Activated effector memory CD4-positive, alpha-beta T cell treated with anti-CD3 and anti-CD28 coated beads, Interleukin-2, amount 50 U/mL, for 16 hours (primary cell): Measurements from ENCODE around the gene SCEL.
"Not testable (repeated sequence)": the region's sequence is repeated elsewhere in the genome, so short reads cannot be mapped to it uniquely, and the experiment has no call there.

ENCODE experiments used
- DNase-seq: peaks from one replicate; pipeline ENCODE4 v3.0.0-alpha.2; 2020

The SCEL gene, protein sequence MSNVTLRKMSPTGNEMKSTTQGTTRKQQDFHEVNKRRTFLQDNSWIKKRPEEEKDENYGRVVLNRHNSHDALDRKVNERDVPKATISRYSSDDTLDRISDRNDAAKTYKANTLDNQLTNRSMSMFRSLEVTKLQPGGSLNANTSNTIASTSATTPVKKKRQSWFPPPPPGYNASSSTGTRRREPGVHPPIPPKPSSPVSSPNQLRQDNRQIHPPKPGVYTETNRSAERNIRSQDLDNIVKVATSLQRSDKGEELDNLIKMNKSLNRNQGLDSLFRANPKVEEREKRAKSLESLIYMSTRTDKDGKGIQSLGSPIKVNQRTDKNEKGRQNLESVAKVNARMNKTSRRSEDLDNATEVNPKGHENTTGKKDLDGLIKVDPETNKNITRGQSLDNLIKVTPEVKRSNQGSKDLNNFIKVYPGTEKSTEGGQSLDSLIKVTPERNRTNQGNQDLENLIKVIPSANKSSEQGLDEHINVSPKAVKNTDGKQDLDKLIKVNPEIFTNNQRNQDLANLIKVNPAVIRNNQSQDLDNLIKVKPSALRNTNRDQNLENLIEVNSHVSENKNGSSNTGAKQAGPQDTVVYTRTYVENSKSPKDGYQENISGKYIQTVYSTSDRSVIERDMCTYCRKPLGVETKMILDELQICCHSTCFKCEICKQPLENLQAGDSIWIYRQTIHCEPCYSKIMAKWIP

DNA sequence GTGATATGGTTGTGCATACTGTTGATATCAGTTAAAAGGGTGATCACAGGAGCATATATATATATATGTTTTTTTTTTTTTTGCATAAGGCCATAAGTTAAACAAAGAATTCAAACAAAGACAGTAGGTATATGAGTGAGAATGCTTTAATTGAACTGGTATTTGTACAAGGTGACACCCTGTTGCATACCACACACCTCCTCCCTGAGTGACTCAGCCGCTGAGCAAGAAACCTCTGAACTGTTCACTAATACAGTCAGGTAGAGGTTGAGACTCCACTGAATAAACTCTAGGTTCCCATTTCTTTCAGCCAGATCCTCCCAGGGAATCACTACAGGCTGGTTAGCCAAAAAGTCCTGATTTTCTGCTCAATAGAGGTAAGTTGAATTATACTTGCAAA is at the start of gene SCEL:
Gene SCEL (plus strand): TSS at position 259 of the 400 bp plus-strand sequence. CDS start 20,170 bp downstream, outside the sequence.
- DNase-seq, result no peak

DNA sequence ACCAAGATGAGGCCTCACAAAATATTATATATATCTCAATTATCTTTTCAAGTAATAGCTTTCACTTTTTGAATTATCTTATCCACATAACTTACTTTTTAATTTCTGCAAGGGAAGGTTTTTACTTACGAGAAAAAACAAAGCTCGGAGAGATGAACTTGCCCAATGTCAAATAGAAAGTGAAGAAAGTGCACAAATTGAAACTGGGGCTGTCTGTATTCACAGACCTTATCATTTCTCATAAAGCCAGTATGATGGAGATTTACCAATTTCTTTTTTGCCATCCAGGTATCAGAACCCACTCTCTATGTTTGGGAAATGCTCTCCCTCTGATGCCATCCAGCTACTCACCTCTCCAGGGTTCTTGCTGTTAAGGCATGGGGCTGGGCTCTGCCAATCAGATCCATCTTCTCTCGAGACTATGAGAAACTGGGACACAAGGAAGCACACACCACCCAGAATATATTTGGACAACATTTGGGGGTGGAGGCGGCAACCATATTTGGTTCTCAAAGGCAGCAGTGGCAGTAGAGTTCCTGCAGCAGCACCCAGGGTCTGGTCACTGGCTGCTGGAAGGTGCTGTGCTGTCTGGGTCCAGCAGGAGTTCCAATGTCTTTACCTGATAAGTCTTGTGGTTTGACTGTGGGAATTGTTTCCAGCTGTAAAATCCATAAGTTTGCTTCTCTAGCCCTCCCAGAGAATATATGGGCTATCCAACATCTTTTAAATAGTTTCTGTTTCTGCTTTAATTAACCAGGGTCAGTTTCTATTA is 45.8 kb upstream of the SCEL start:
- DNase-seq, result no peak

DNA sequence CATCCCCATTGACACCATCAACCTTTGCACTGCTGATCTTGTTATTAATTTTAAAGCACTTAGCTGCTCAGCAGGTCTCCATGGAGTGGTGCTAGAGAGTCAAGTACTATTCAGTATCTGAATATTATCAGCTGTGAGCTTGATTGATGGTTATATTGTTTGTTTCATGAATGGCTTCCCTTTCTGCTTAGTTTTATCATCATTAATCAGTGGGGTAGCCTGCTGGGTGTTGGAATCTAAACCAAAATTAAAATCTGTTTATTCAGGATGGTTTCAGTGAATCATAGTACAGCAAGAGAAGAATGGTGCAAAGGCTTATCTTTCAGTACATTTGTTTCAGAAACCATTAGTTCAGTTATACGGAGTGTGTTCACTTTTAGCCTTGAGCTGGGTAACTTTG is 42.5 kb upstream of the SCEL start:
- no peak for DNase-seq

DNA sequence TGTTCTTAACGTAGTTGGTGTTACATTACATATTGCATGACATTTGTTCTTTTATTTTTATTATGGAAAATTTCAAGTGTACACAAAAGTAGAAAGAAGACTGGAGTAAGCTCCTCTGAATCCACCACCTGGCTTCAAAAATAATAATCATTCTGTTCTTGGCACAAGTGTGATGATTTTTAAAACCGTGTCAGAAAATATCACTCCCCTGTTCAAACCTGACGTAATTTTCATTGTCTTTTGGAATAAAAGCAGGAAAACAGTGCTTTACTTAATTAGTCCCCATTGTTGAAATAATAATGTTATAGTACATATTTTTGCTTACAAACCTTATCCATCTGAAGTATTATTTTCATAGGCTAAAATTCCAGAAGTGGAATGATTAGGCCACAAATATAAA is 41.3 kb upstream of the SCEL start:
- no peak for DNase-seq

DNA sequence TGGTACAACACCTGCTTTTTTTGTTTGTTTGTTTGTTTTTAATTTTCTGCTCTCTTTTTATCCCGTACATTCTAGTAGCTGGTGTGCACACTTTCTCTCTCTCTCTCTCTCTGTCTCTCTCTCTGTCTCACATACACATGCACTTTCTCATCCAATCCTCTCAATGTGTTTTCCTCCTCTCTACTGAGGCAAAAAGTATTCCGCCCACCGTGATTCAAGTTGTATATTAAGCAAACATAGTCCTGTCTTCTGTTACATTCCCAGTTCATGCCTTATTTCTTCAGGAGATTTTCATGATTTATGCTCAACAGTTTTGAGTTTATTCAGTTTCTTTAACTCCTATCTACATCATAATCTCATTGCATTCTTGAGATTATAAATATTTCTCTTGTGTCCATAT is 38.2 kb upstream of the SCEL start:
- no peak for DNase-seq

DNA sequence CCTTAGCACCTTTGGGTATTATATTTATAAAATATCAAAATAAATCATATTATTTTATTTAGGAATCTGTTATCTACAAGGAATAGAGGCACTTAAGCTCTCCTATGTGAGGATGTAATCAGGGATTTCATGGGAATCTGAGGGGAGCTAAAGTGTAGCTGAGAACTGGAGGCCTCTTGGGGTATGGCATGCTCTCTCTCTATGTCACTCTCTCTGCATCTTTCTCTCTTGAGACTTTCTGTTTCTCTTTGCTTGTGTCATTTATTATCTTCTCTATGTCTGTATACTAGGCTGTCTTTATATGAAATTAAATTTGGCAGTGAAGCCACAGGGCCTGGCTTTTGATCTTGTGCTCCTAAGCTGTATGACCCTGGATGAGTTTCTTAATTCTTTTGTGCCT is 37.7 kb upstream of the SCEL start:
- no peak for DNase-seq

DNA sequence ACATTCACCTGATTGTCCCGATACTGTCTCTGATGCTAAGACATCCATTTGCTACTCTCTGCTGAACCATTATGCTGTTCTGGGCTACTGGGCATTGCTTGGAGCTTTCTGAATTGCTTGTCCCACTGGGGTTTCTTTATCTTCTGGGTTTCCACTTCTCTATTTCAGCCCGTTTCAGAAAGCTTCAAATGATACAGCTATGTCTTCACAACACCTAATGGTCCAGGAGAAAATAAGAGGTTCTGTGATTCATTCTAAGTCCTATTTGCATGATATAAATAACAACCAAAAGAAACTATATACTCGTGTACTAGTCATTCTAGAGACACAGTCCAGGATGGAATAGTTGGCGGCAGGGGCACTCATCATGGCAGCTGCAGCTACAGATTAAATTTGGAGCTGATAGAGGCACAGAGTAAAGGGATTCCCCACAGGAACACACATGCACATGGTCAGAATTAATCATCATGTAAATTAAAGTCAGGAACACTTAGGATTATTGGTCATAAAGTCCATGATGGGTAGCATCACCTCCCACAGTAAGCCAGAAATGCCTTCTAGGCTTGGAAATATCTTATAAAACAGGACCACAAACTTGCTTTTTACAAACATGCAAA is 33.3 kb upstream of the SCEL start:
- no peak for DNase-seq

DNA sequence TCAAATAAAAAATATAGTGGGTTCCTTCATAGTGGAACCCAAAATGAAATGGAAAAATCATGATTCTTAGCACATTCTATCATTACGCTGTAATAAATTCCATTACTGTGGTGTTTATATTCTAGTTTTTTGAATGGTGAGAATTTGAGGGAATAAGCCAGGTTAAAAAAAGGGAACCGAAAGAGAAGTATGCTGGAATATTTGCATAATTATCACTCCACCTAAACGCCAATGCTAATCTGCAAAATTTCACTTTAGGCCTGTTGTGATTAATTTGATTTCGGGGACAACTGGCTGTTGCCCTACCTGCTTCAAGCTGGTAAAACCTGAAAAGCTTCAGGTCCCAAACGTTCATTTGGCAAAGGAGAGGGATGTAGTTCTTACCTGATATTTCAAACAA is 32.1 kb upstream of the SCEL start:
- no peak for DNase-seq

DNA sequence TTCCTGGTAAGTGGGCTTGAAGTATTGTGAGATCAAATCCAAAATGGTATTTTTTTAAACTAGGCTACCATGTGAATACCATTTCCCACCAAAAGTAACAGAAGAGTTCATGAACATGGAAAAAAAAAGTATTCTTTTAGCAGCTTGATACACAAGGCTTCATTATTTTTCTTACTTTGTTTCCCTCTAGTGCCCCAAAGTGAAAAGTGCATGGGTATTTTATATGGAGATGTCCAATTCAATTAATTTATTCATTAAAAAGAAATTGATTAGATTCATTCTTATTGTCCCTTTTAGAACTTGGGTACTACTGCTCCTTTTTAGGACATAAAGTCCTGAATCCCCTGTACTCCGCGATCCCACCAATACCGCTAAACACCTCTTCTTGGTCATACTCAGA is 28.6 kb upstream of the SCEL start:
- DNase-seq, result no peak

DNA sequence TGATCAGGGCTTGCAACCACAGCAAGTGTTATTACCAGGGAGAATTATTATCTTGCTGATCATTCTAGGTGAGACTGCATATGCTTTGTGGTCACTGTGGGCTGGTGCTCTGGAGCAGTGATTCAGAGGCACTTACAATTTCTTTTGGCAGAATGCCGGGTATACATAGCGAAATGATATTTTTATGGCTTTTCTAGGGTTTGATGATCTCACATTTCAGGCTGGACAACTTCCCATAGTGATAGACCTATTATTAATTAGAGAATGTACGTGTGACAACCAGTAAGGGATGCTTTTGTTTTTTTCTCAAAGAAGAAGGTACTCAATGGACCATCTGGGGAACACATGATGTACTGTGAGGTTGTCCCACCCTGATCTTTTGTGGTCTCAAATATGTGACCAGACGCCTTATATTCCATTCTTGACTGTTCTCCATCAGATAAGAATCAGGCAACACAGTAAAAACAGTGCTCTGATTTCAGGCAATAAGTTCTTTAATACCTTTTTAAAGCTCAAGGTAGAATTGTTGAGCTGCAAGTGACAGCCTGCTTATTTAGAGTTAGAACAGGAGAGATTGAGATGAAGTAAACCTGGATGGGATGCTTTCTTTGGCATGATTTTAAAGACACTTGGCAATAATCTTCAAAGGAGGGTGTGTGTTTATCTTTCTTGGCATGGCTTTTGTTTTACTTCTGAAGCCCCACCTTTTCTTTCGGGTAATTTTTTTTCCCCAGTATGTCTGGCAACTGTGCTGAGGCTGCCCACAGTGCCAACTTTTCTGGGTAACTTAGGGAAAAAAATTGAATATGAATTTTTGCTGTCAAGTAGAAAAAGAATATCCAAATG is 27.4 kb upstream of the SCEL start:
- DNase-seq, result no peak

DNA sequence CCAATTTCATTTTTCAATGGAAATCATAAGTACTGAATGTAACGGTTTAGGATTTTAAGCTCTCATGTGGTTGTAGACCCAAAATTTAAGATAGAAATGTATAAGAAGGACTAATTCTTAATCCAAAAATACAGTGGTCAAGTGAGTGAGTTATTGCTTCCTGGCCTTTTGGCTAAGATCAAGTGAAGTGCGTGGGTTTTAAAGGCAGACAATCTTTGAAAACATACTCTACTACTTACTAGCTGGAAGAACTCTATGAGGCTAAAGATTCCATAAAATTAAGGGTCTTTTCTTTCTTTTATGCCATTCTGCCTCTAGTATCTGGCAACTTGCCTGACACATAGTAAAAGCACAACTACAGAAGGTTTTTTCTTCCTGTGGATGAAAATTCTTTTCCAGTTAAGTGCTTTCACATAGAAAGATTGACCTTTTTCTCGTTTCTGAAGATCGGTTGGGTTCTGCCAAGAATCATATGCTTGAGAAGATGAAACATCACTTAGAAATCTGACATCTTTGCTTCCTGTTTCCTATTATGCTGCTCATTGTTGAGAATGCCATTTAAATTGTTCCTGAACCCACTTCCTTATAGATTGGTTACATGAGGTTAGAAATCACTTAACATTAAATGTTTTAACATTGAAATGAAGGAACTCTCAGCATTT is 26.4 kb upstream of the SCEL start:
- no peak for DNase-seq

DNA sequence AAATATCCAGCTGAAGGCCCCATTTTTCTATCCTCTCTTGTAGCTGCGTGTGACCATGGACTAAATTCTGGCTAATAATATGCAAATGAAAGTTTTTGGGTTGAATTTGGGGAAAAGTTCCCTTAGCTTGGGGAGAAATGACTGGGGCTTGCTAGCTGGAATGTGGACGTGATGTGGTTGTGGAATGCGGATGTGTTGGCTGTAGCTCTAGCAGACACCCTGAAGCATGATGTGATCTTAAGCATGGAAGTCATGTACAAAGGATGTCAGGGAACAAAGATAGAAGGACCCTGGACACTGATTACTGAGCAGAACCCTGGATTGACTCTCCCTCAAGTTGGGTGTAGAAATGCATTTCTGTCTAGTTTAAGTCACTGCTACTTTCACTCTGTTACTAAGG is 25.4 kb upstream of the SCEL start:
- DNase-seq, result no peak

DNA sequence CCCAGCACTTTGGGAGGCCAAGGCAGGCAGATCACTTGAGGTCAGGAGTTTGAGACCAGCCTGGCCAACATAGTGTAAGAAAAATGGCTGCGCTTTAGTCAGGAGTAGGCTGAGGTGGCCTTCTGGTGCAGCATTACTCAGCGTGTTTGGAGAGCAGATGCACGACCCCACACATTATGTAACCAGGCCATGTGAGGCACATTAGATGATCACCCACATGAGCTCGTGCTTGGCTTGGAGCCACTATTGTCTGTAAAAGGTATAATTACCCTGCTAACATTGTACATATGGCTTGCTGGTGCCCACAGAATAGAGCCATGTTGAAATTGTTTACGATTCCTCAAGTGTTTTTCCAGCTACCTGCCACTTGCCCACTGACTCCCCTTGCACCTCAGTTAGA is 24.0 kb upstream of the SCEL start:
- no peak for DNase-seq

DNA sequence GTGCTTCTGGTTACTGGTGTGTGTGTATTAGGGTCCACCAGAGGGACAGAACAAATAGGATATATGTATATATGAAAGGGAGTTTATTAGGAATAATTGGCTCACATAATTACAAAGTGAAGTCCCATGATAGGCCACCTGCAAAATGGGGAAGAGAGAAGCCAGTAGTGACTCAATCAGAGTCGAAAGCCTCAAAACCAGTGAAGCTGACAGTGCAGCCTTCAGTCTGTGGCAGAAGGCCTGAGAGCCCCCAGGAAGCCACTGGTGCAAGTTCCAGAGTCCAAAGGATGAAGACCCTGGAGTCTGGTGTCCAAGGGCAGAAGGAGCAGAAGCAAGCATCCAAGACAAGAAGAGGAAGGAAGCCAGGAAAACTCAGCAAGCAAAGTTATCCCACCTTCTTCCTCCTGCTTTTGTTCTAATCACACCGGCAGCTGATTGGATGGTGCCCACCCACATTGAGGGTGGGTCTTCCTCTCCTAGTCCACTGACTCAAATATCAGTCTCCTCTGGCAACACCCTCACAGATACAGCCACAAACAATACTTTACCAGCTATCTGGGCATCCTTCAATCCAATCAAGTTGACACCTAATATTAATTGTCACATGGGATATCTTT is 21.7 kb upstream of the SCEL start:
- DNase-seq, result no peak

DNA sequence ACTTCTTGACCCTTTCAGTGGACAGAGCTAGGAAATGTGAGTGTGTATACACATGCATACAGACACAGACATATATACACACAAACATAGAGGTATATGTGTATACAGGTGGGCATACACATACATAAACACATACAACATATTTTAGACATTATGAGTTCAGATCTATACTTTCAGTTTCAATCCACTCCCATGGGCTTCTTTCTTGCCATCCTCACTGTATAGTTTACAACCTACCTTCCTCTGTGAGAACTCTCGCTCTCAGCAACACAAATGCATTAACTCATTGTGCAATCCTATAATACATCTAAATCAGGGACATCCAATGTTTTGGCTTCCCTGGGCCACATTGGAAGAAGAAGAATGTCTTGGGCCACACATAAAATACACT is 21.2 kb upstream of the SCEL start:
- DNase-seq, result no peak

DNA sequence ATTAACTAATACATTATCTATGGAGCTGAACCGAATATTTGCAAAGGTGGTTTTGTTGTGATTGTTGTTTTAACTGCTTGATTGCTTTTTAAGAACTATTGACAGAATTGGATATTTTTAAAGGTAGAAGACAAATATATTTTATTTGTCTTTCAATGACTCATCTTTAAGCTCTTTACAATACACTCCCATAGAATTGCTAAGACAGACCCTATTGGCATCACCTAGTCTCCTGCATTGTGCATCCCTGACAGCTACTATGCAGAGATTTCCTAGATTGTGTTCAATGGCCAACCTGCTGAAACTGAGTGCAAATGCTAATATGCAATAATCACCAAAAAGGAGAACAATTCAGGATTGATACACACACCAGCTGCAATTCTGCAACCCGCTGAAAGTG is 19.7 kb upstream of the SCEL start:
- no peak for DNase-seq

DNA sequence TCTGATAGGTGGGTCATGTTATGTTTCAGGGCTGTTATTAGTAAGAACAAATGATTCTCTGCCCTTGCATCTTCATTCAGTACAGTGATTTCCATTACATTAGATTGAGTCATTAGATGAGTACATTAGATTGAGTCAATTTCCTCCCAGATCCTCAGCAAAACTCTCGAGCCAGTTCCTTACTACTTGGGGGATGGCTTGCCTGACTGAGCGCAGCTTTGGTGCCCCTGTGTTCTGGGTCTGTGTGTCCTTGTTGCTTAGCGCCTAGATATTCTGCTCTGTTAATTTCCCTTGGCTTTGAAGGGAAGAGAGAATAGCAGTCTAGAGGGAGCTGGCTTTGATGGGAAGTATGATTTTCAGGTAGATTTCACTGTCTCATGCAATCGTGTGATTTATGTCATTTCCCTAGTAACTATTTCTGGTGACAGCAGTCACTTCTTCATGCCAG is 19.1 kb upstream of the SCEL start:
- DNase-seq, result no peak

DNA sequence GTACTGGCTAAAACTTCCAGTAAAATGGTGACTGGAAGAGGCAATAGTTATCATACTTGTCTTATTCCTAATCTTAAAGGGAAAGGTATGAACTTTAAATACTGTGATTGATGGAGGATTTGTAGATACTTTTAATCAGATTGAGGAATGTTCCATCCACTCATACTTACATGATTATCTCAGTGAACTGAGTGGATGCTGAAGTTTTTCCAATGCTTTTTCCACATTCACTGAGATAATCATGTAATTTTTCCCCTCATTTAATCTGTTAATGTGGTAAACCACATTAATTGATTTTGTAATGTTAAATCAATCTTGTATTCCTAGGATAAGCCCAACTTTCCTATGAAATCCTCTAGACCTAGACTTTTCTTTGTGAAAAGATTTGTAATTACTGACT is 17.2 kb upstream of the SCEL start:
- no peak for DNase-seq

DNA sequence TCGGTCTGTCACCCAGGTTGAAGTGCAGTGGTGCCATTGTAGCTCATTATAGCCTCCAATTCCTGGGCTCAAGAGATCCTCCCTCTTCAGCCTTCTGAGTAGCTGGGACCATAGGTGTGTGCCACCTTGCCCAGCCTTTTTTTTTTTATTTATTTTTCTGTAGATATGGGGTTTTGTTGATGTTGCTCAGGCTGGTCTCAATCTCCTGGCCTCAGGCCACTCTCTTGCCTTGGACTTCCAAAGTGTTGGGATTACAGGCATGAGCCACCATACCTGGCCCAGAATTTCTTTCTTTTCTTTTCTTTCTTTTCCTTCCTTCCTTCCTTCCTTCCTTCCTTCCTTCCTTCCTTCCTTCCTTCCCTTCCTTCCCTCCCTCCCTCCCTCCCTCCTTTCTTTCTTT is 16.1 kb upstream of the SCEL start:
- not testable (repeated sequence) for DNase-seq

DNA sequence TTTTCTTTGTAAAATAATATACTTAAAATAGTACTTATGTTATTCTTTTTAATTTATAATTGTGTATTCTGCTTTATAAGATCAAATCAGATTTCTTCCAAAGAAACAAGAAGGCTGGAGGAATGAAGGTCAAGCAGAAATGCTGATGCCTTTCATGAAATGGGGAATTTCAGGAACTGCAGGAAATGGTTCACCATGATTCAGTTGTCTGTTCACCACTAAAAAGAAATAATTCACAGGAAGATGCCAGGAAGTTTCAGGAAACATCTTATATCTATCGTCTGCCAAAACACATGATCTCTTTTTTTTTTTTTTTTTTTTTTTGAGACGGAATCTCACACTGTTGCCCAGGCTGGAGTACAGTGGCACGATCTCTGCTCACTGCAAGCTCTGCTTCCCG is 15.7 kb upstream of the SCEL start:
- DNase-seq, result no peak

DNA sequence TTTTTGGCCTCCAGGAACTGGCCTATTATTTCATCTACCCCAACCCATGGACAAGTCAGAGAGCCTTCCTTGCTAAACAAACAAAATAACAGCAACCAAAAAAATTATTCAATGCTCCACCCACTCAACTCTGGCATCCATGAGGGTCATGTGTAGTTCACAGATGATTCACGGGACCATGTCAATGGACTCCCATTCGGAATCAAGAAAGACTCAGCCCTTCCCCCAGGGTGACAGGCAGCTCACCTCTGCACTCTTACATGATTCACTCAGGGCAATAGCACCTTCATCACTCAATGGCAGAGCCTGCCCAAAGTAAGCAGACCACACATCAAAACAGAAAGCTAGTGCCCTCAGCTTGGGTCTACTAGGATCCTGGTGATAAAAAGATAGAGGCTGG is 14.3 kb upstream of the SCEL start:
- DNase-seq, result no peak
